Stimulated activated CD8-positive, alpha-beta memory T cell treated with anti-CD3 and anti-CD28 coated beads, Interleukin-12 subunit alpha, Interleukin-12 subunit beta, amount 100 ng/mL, for 24 hours (primary cell): ENCODE data around the gene IQGAP2.

ENCODE experiments used
- DNase-seq: peaks from one replicate; pipeline ENCODE4 v3.0.0-alpha.2; 2020; ENCODE audit errors: extremely low read depth

Gene IQGAP2

DNA sequence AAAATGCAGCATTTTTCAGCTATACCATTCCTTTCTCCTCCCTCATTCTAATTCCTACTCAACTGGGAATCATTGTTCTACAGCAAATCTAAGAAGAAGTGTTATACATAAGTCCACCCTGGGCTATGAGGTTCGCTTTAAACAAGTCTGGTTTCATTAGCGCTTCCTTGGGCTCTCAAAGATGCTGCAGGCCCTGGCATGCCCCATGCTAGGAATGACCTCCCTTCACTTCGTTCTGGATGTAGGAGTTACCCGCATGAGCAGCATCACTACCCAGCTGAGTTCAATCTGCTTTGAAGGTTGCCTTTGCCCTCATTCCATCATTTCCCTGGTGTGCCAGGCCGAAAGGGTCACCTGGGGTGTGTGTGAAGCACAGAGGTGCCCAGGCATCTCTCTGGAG is 348.2 kb downstream of the IQGAP2 start:
- DNase-seq: no peak

DNA sequence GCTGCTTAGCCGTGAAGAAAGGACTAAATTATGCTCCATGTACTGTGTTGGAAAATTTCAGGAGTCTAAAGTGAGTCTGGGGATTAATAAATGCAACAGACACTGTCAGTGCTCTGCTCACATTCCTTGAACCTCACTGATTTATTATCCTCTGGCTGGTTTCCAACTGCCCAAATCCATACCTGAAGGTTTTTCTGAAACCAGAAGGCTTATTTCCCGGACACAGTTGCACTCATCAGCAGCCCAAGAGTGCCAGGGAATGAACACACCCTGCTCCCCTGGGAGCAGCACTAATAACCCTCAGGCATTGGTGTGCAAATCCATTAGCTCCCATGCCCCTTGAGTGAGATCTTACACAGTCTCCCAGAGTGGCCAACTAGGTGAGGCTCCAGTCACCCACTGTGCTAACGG is 351.6 kb downstream of the IQGAP2 start:
- no peak for DNase-seq

DNA sequence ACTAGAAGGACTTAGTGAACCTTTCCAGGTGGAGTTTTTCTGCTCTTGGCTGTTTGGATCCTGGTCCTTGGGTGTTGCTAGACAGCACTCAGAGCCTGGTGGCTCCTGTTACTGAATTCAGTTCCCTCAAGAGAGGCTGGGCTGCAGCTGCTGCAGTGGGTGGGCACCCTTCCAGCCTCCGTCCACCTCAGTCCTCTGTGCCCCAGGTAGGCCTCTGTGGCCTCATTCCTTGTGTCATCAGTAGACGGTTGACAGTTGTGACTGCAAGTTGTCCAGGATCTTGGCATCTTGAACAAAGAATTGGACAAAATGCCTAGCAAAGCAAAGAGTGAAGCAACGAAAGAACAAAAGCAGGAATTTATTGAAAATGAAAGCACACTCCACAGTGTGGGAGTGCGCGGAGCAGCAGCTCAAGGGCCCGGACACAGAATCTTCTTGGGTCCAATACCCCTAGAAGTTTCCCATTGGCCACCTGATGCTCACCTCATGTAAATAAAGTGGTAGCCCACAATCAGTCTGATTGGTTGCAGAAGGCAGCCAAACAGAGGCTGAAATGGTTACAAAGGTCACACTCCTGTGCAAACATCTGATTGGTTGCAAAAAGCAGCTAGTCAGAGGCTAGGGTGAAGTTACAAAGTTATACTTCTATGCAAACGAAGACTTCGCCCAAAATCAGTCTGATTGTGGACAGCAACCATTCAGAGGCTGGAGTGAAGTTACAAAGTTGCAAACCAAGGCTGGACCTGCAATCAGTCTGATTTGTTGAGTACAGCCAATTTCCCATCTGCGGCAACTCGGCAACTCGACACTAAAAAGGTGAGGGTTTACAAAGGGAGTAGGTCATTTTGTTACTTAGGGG is 352.9 kb downstream of the IQGAP2 start:
- no peak for DNase-seq

DNA sequence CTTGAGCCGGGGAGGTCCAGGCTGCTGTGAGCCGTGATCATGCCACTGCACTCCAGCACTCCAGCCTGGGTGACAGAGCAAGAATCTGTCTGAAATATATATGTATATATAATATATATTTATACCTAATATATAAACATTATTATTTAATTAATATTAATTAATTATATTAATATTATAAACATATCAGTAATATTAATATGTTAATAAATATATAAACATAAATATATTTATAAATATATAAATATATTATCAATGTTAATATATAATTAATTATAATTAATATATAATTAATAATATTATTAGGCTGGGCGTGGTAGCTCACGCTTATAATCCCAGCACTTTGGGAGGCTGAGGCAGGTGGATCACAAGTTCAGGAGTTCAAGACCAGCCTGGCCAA is 354.0 kb downstream of the IQGAP2 start:
- no peak for DNase-seq
